Keratinocyte (primary cell): ENCODE data around the gene BRCA2. TPM values are rescaled to one million over a fixed set of nuclear protein-coding genes. Genes with fewer than 3 reads are reported as not detected.

Experiments used
- DNase-seq: peaks from one replicate; pipeline ENCODE4 v3.0.0-alpha.2; 2011; ENCODE audit warnings: low read depth, missing footprints, low spot score
- FAIRE-seq: peaks from 2 replicates; lab custom pipeline; 2011; peaks lifted over from hg19 to GRCh38; lab: Jason Lieb, UNC
- H2AFZ ChIP-seq: 2 replicates; pipeline ENCODE4 v1.6.0; 2012; ENCODE audit warnings: low read length, control low read depth, inconsistent platforms; ENCODE audit not compliant: control insufficient read depth
- H3K27ac ChIP-seq: 2 replicates; pipeline ENCODE4 v1.5.1; 2011; ENCODE audit warnings: low read length; ENCODE audit not compliant: control insufficient read depth, insufficient read depth
- H3K27me3 ChIP-seq: 3 replicates; pipeline ENCODE4 v1.6.0; 2011; ENCODE audit warnings: low read length; ENCODE audit not compliant: control insufficient read depth, insufficient read depth; ENCODE audit errors: extremely low read depth
- H3K36me3 ChIP-seq, 2 experiments: 2 replicates in 1 of 2; 3 replicates in 1 of 2; pipeline ENCODE4 v1.5.1; 2011; ENCODE audit warnings: low read length in 2 of 2, mild to moderate bottlenecking in 1 of 2; ENCODE audit not compliant: control insufficient read depth in 2 of 2, insufficient read depth in 2 of 2; ENCODE audit errors: extremely low read depth in 1 of 2
- H3K4me1 ChIP-seq: 3 replicates; pipeline ENCODE4 v1.5.1; 2011; ENCODE audit warnings: low read length; ENCODE audit not compliant: control insufficient read depth, insufficient read depth; ENCODE audit errors: extremely low read depth
- H3K4me2 ChIP-seq: 3 replicates; pipeline ENCODE4 v1.6.0; 2011; ENCODE audit warnings: low read depth, low read length; ENCODE audit not compliant: control insufficient read depth, insufficient read depth; ENCODE audit errors: extremely low read depth
- H3K4me3 ChIP-seq, 3 experiments: fragments of 200-600 bp in 1 of 3; sonication (generic) in 1 of 3; 2 replicates in 2 of 3; 3 replicates in 1 of 3; pipeline ENCODE4 v1.5.1; 2011 to 2016; ENCODE audit warnings: low read length in 3 of 3, mild to moderate bottlenecking in 3 of 3, control low read depth in 2 of 3, inconsistent platforms in 1 of 3, low read depth in 1 of 3, mixed read lengths in 1 of 3, mixed run types in 1 of 3, moderate library complexity in 1 of 3; ENCODE audit not compliant: control insufficient read depth in 2 of 3, insufficient read depth in 2 of 3; ENCODE audit errors: extremely low read depth in 1 of 3
- H3K79me2 ChIP-seq: 2 replicates; pipeline ENCODE4 v1.6.0; 2012; ENCODE audit warnings: low read length; ENCODE audit not compliant: control insufficient read depth, insufficient read depth
- H3K9ac ChIP-seq: 3 replicates; pipeline ENCODE4 v1.6.0; 2011; ENCODE audit warnings: low read length; ENCODE audit not compliant: control insufficient read depth, insufficient read depth; ENCODE audit errors: extremely low read depth
- H3K9me1 ChIP-seq: 3 replicates; pipeline ENCODE4 v1.6.0; 2011; ENCODE audit warnings: low read length; ENCODE audit not compliant: control insufficient read depth, insufficient read depth; ENCODE audit errors: extremely low read depth
- H3K9me3 ChIP-seq: 2 replicates; pipeline ENCODE4 v1.5.1; 2012; ENCODE audit warnings: low read depth, low read length; ENCODE audit not compliant: control insufficient read depth
- H4K20me1 ChIP-seq: 3 replicates; pipeline ENCODE4 v1.6.0; 2011; ENCODE audit warnings: low read length; ENCODE audit not compliant: control insufficient read depth, insufficient read depth; ENCODE audit errors: extremely low read depth
- CTCF ChIP-seq, 3 experiments: IDR thresholded peaks in 1 of 3; conservative IDR thresholded peaks in 1 of 3; optimal IDR thresholded peaks in 1 of 3; 2 replicates in 2 of 3; 3 replicates in 1 of 3; pipeline versions ENCODE3 to v1.5.1; 2011; ENCODE audit warnings: low read length in 3 of 3, mild to moderate bottlenecking in 3 of 3, moderate library complexity in 2 of 3, control low read depth in 1 of 3, inconsistent platforms in 1 of 3; ENCODE audit not compliant: insufficient read depth in 2 of 3; ENCODE audit errors: extremely low read depth in 1 of 3
- EZH2 ChIP-seq: IDR thresholded peaks from one replicate; pipeline ENCODE4 v1.6.1; 2012; ENCODE audit warnings: inconsistent platforms, mild to moderate bottlenecking, low read length, moderate library complexity
- dilution Hi-C: fragments of 300-500 bp; cut with MboI; formaldehyde crosslinking; loops from one replicate; pipeline ENCODE4 v1.7.0; 2020; ENCODE audit warnings: low sequenced_read_pairs; ENCODE audit not compliant: extremely low pct_ligation_motif_present
- polyA plus RNA-seq, 5 experiments: library from polyadenylated mRNA; depleted of rRNA in 3 of 5; stranded (reverse) in 3 of 5; stranded (forward) in 1 of 5; unstranded in 1 of 5; fragments of >200 nt; gene quantifications; 1 replicate in 1 of 5; 2 replicates in 3 of 5; 3 replicates in 1 of 5; pipeline versions ENCODE4 v1.2.1 to v1.2.3, GENCODE V29; 2011 to 2012; ENCODE audit warnings: missing spikeins in 2 of 5, low read depth in 1 of 5, low replicate concordance in 1 of 5

Gene BRCA2
- polyA plus RNA-seq, 1 donor (not counting 4 experiments of a cell fraction or from before 2014, with no cell fraction given) = 2.4 TPM

GRCh38 chr13:32376642-32377415 is 61.5 kb downstream of the BRCA2 start:
- Histone ChIP-seq H3K9me3 (no peaks in the 10 kb centered on the region), H3K9ac (no peak overlapping the region), H3K27ac (no peak overlapping the region), H3K4me1 (no peaks in the 10 kb centered on the region), H3K79me2 (no peaks in the 10 kb centered on the region), H3K27me3 (no peaks in the 10 kb centered on the region), H4K20me1 (no peaks in the 10 kb centered on the region), H3K36me3 (no peaks in the 10 kb centered on the region), H3K9me1 (no peaks in the 10 kb centered on the region), H3K4me2 (no peak overlapping the region), H3K4me3 (no peak overlapping the region), H2AFZ (no peak overlapping the region)
- no peak for TF ChIP-seq EZH2
- TF ChIP-seq CTCF (optimal IDR thresholded peaks at IDR 0.05 in 1 of 3, IDR thresholded peaks at IDR 0.05 in 1 of 3, conservative IDR thresholded peaks at IDR 0.05 in 1 of 3; ENCODE audit: extremely low read depth in 1 of 3, insufficient read depth in 2 of 3, low read length in 3 of 3) = no peak
- FAIRE-seq = no peak
- dilution Hi-C loops = no loop called here
- DNase-seq = no peak

- Histone ChIP-seq H3K9ac (no peak overlapping the region), H3K36me3 (no peaks in the 10 kb centered on the region), H3K4me2 (no peak overlapping the region), H3K27me3 (no peaks in the 10 kb centered on the region), H3K27ac (no peak overlapping the region), H3K4me3 (no peak overlapping the region), H4K20me1 (no peaks in the 10 kb centered on the region), H3K79me2 (no peaks in the 10 kb centered on the region), H2AFZ (no peak overlapping the region), H3K9me1 (no peaks in the 10 kb centered on the region), H3K4me1 (no peaks in the 10 kb centered on the region), H3K9me3 (no peaks in the 10 kb centered on the region)
- DNase-seq (no peak), FAIRE-seq (no peak)
- dilution Hi-C loops = no loop called here
- TF ChIP-seq CTCF (optimal IDR thresholded peaks at IDR 0.05 in 1 of 3, IDR thresholded peaks at IDR 0.05 in 1 of 3, conservative IDR thresholded peaks at IDR 0.05 in 1 of 3; ENCODE audit: extremely low read depth in 1 of 3, insufficient read depth in 2 of 3, low read length in 3 of 3) = no peak
Measured at GRCh38 chr13:32378012-32378411, 62.7 kb downstream of the BRCA2 start.
